ENCODE measurements around the gene AHI1.
A peak's percentile ranks its signal among the peaks of the same experiment; 100 is the strongest.
"Not testable (repeated sequence)": the region's sequence is repeated elsewhere in the genome, so short reads cannot be mapped to it uniquely, and the experiment has no call there.

AHI1 gene

GRCh38 chr6:135360222-135360621 is 137.3 kb downstream of the AHI1 start:
- Histone ChIP-seq H2AFZ (ENCODE audit: low read length, unreplicated experiment) (no peak overlapping the region), H3K36me3 (ENCODE audit: insufficient read depth, low read length) (no peaks in the 10 kb centered on the region), H3K27ac (ENCODE audit: low read depth, low read length) (peak overlapping the region; percentile 99), H3K27me3 (ENCODE audit: insufficient read depth, low read length) (no peaks in the 10 kb centered on the region), H3K4me3 (ENCODE audit: low read depth, low read length) (no peak overlapping the region), H3K4me1 (ENCODE audit: control insufficient read depth, insufficient read depth, low read length, unreplicated experiment) (peaks cover 19% of the 10 kb centered on the region), H3K79me2 (ENCODE audit: control insufficient read depth, insufficient read depth, low read length, unreplicated experiment) (no peaks in the 10 kb centered on the region)

DNA sequence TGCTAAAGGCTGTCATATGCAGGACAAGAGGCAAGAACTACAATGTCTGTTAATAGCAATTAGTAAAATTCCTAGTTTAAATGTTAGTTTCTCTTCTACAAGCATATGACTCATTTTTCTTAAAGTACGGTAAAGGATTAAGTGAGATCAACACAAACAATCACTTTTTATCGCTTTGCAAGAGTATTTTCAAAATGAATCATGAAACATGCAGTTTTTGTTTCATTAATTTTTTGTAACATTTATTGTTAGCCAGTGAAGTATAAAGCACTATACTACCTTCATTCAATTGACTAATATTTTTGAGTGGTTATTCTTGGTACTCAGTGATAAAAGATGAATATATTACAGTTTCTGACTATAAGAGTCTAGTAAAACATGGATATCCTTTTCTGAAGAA is 138.6 kb downstream of the AHI1 start:
- H3K36me3 ChIP-seq (ENCODE audit: insufficient read depth, low read length): no peaks in the 10 kb centered on the region
- no peaks in the 10 kb centered on the region for H3K79me2 ChIP-seq (ENCODE audit: control insufficient read depth, insufficient read depth, low read length, unreplicated experiment)
- H3K27me3 ChIP-seq (ENCODE audit: insufficient read depth, low read length): no peaks in the 10 kb centered on the region
- peak overlapping the region; percentile 69 for H3K4me3 ChIP-seq (ENCODE audit: low read depth, low read length)
- H3K27ac ChIP-seq (ENCODE audit: low read depth, low read length): peak overlapping the region; percentile 99
- H2AFZ ChIP-seq (ENCODE audit: low read length, unreplicated experiment): peak overlapping the region; percentile 64
- peaks cover 19% of the 10 kb centered on the region for H3K4me1 ChIP-seq (ENCODE audit: control insufficient read depth, insufficient read depth, low read length, unreplicated experiment)

DNA sequence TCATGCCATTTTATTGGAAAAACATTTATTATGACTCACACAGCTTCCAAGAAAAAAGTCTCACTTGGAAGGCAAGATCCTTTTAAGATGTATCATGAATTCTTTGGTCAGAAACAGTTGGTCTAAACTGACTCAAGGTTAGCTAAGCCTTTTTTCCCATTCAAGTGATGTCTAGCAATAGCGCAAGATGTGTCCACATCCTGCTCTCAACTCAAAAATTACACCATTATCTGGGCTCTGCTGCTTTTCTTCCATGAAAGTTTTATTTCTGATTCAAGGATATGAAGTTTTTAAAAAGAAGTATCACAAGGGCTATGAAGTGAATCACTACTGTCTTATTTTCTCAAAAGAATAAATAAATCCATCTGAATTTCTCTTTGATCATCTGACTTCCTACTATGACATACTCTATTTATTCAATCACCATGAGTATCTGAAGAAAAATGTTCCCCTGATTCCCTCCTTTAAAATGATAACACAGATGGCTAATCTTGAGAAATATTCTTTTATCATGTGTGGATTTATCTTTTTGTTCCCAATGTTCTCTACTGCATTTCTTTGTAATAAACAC is 139.2 kb downstream of the AHI1 start:
- Histone ChIP-seq H3K27me3 (ENCODE audit: insufficient read depth, low read length) (no peaks in the 10 kb centered on the region), H3K4me1 (ENCODE audit: control insufficient read depth, insufficient read depth, low read length, unreplicated experiment) (peaks cover 19% of the 10 kb centered on the region), H3K27ac (ENCODE audit: low read depth, low read length) (peak overlapping the region; percentile 99), H3K4me3 (ENCODE audit: low read depth, low read length) (peak overlapping the region; percentile 69), H3K36me3 (ENCODE audit: insufficient read depth, low read length) (no peaks in the 10 kb centered on the region), H3K79me2 (ENCODE audit: control insufficient read depth, insufficient read depth, low read length, unreplicated experiment) (no peaks in the 10 kb centered on the region), H2AFZ (ENCODE audit: low read length, unreplicated experiment) (peak overlapping the region; percentile 64)

DNA sequence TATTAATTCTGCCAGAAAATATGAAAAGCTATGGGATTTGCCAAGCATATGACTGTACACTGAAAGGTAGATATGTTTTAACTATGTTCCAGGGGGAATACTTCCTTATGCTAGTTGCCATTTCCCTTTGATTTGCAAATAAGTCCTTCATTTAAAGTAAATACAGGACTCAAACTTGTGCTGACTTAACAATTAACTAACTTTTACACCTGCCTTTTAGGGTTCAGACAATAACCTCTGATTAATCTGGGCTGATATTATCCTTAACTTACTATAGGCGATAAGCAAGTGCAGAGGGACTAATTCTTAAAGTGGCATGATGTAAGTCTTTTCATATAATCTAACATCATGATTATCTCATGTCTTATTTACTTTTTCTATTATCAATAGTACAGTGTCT is 143.1 kb downstream of the AHI1 start:
- Histone ChIP-seq H3K27ac (ENCODE audit: low read depth, low read length) (no peak overlapping the region), H3K36me3 (ENCODE audit: insufficient read depth, low read length) (no peaks in the 10 kb centered on the region), H2AFZ (ENCODE audit: low read length, unreplicated experiment) (no peak overlapping the region), H3K27me3 (ENCODE audit: insufficient read depth, low read length) (no peaks in the 10 kb centered on the region), H3K4me1 (ENCODE audit: control insufficient read depth, insufficient read depth, low read length, unreplicated experiment) (peaks cover 15% of the 10 kb centered on the region), H3K79me2 (ENCODE audit: control insufficient read depth, insufficient read depth, low read length, unreplicated experiment) (no peaks in the 10 kb centered on the region), H3K4me3 (ENCODE audit: low read depth, low read length) (no peak overlapping the region)

GRCh38 chr6:135353113-135353512 is 144.4 kb downstream of the AHI1 start:
- Histone ChIP-seq H3K79me2 (ENCODE audit: control insufficient read depth, insufficient read depth, low read length, unreplicated experiment) (no peaks in the 10 kb centered on the region), H3K4me1 (ENCODE audit: control insufficient read depth, insufficient read depth, low read length, unreplicated experiment) (peaks cover 5% of the 10 kb centered on the region), H3K36me3 (ENCODE audit: insufficient read depth, low read length) (0 out of 2 replicates have a peak, but pooled peaks cover 1% of the 10 kb centered on the region), H2AFZ (ENCODE audit: low read length, unreplicated experiment) (no peak overlapping the region), H3K27ac (ENCODE audit: low read depth, low read length) (no peak overlapping the region), H3K27me3 (ENCODE audit: insufficient read depth, low read length) (no peaks in the 10 kb centered on the region), H3K4me3 (ENCODE audit: low read depth, low read length) (no peak overlapping the region)

GRCh38 chr6:135351635-135352034 is 145.9 kb downstream of the AHI1 start:
- Histone ChIP-seq H3K4me3 (ENCODE audit: low read depth, low read length) (no peak overlapping the region), H3K4me1 (ENCODE audit: control insufficient read depth, insufficient read depth, low read length, unreplicated experiment) (peaks cover 5% of the 10 kb centered on the region), H3K36me3 (ENCODE audit: insufficient read depth, low read length) (0 out of 2 replicates have a peak, but pooled peaks cover 5% of the 10 kb centered on the region), H3K27ac (ENCODE audit: low read depth, low read length) (no peak overlapping the region), H3K27me3 (ENCODE audit: insufficient read depth, low read length) (no peaks in the 10 kb centered on the region), H3K79me2 (ENCODE audit: control insufficient read depth, insufficient read depth, low read length, unreplicated experiment) (no peaks in the 10 kb centered on the region), H2AFZ (ENCODE audit: low read length, unreplicated experiment) (no peak overlapping the region)

DNA sequence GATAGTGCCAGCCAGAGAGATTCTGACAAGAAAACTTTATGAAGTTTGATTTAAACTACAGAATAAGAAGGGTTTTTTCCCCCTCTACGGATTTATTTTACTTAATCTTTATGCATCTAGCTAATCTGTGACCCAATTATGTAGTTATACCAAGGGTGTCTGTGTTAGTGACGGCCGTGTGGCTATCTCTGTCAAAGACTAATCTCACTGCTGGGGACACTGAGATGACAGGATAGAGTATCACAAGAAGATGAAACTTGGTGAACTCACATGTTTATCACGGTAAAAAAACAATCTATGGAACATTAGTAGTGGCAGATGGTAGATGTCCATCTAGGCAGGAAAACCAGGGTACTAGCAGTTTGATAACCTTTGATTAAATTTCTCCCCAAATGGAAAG is 149.7 kb downstream of the AHI1 start:
- peaks cover 6% of the 10 kb centered on the region for H3K4me1 ChIP-seq (ENCODE audit: control insufficient read depth, insufficient read depth, low read length, unreplicated experiment)
- H3K4me3 ChIP-seq (ENCODE audit: low read depth, low read length): no peak overlapping the region
- no peak overlapping the region for H3K27ac ChIP-seq (ENCODE audit: low read depth, low read length)
- no peaks in the 10 kb centered on the region for H3K27me3 ChIP-seq (ENCODE audit: insufficient read depth, low read length)
- H2AFZ ChIP-seq (ENCODE audit: low read length, unreplicated experiment): no peak overlapping the region
- H3K79me2 ChIP-seq (ENCODE audit: control insufficient read depth, insufficient read depth, low read length, unreplicated experiment): no peaks in the 10 kb centered on the region
- H3K36me3 ChIP-seq (ENCODE audit: insufficient read depth, low read length): 0 out of 2 replicates have a peak, but pooled peaks cover 5% of the 10 kb centered on the region

GRCh38 chr6:135346747-135347146 is 150.8 kb downstream of the AHI1 start:
- Histone ChIP-seq H3K79me2 (ENCODE audit: control insufficient read depth, insufficient read depth, low read length, unreplicated experiment) (no peaks in the 10 kb centered on the region), H2AFZ (ENCODE audit: low read length, unreplicated experiment) (no peak overlapping the region), H3K36me3 (ENCODE audit: insufficient read depth, low read length) (0 out of 2 replicates have a peak, but pooled peaks cover 5% of the 10 kb centered on the region), H3K27ac (ENCODE audit: low read depth, low read length) (no peak overlapping the region), H3K27me3 (ENCODE audit: insufficient read depth, low read length) (no peaks in the 10 kb centered on the region), H3K4me1 (ENCODE audit: control insufficient read depth, insufficient read depth, low read length, unreplicated experiment) (peaks cover 6% of the 10 kb centered on the region), H3K4me3 (ENCODE audit: low read depth, low read length) (no peak overlapping the region)

DNA sequence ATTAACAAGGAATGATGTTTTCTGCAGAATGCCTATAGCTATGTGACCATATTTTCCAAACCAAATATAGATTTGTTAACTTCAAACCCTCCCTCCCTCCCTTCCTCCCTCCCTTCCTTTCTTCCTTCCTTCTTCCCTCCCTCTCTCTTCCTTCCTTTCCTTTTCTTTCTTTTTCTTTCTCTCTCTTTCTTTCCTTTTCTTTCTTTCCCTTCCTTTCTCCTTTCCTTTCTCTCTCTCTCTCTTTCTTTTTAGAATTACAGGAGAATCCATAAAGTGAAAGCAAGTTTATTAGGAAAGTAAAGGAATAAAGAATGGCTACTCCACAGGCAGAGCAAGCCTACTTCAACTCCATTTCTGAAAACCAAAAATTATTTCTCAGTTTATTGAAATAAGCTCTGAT is 153.0 kb downstream of the AHI1 start:
- H2AFZ ChIP-seq (ENCODE audit: low read length, unreplicated experiment): no peak overlapping the region
- H3K27ac ChIP-seq (ENCODE audit: low read depth, low read length): no peak overlapping the region
- H3K36me3 ChIP-seq (ENCODE audit: insufficient read depth, low read length): peaks cover 9% of the 10 kb centered on the region
- H3K4me1 ChIP-seq (ENCODE audit: control insufficient read depth, insufficient read depth, low read length, unreplicated experiment): peaks cover 6% of the 10 kb centered on the region
- H3K79me2 ChIP-seq (ENCODE audit: control insufficient read depth, insufficient read depth, low read length, unreplicated experiment): no peaks in the 10 kb centered on the region
- H3K27me3 ChIP-seq (ENCODE audit: insufficient read depth, low read length): no peaks in the 10 kb centered on the region
- H3K4me3 ChIP-seq (ENCODE audit: low read depth, low read length): no peak overlapping the region

GRCh38 chr6:135339920-135340319 is 157.6 kb downstream of the AHI1 start:
- not testable (repeated sequence) for H3K4me1 ChIP-seq (ENCODE audit: control insufficient read depth, insufficient read depth, low read length, unreplicated experiment); H3K4me3 ChIP-seq (ENCODE audit: low read depth, low read length); H3K27me3 ChIP-seq (ENCODE audit: insufficient read depth, low read length); H3K27ac ChIP-seq (ENCODE audit: low read depth, low read length); H3K79me2 ChIP-seq (ENCODE audit: control insufficient read depth, insufficient read depth, low read length, unreplicated experiment); H2AFZ ChIP-seq (ENCODE audit: low read length, unreplicated experiment); H3K36me3 ChIP-seq (ENCODE audit: insufficient read depth, low read length)

- peak overlapping the region; percentile 29 for H3K27ac ChIP-seq (ENCODE audit: low read depth, low read length)
These were observed 163.4 kb downstream of the AHI1 start for GRCh38 chr6:135334169-135334568.

More at GRCh38 chr6:135334169-135334568, 163.4 kb downstream of the AHI1 start:
- H3K36me3 ChIP-seq (ENCODE audit: insufficient read depth, low read length): no peaks in the 10 kb centered on the region
- peaks cover 7% of the 10 kb centered on the region for H3K4me1 ChIP-seq (ENCODE audit: control insufficient read depth, insufficient read depth, low read length, unreplicated experiment)
- H2AFZ ChIP-seq (ENCODE audit: low read length, unreplicated experiment): peak overlapping the region; percentile 50
- no peaks in the 10 kb centered on the region for H3K27me3 ChIP-seq (ENCODE audit: insufficient read depth, low read length)
- H3K4me3 ChIP-seq (ENCODE audit: low read depth, low read length): no peak overlapping the region
- H3K79me2 ChIP-seq (ENCODE audit: control insufficient read depth, insufficient read depth, low read length, unreplicated experiment): no peaks in the 10 kb centered on the region
